Medulla oblongata (tissue), 1 donor: ENCODE measurements around the gene ADM5.
A peak's percentile ranks its signal among the peaks of the same experiment; 100 is the strongest.
"Not testable (repeated sequence)": the region's sequence is repeated elsewhere in the genome, so short reads cannot be mapped to it uniquely, and the experiment has no call there.

ENCODE experiments used
- DNase-seq: peaks from one replicate; pipeline ENCODE4 v3.0.0-alpha.2; 2015; ENCODE audit errors: extremely low spot score

The ADM5 gene

DNA sequence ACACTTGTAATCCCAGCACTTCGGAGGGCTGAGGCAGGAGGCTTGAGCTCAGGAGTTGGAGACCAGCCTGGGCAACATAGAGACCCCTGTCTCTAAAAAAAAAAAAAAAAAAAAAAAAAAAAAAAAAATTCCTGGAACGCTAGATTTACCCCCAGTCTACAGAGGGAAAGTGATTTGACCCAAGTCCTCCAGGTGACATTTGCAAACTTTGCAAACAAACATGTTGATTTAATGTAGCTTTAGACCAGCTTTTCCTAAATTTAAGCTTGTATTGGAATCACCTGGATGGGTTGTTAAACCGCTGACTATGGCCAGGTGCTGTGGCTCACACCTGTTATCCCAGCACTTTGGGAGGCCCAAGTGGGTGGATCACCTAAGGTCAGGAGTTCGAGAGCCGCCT is 10.0 kb downstream of the ADM5 start:
- no peak for DNase-seq

DNA sequence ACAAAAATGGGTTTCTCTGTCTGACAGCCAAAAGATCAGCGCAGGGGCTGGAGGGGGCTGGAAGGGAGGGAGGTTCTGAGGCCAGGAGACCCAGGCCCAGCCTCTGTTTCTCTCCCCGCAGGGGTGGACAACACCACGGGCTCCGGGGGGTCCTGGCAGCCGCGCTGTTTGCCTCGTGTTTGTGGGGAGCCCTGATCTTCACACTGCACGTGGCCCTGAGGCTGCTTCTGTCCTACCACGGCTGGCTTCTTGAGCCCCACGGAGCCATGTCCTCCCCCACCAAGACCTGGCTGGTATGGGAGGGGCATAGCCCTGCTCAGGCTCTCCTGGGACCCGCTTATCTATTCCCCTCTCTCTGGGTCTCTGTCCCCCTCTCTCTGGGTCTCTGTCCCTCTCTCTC is 11.2 kb downstream of the ADM5 start:
- no peak for DNase-seq

DNA sequence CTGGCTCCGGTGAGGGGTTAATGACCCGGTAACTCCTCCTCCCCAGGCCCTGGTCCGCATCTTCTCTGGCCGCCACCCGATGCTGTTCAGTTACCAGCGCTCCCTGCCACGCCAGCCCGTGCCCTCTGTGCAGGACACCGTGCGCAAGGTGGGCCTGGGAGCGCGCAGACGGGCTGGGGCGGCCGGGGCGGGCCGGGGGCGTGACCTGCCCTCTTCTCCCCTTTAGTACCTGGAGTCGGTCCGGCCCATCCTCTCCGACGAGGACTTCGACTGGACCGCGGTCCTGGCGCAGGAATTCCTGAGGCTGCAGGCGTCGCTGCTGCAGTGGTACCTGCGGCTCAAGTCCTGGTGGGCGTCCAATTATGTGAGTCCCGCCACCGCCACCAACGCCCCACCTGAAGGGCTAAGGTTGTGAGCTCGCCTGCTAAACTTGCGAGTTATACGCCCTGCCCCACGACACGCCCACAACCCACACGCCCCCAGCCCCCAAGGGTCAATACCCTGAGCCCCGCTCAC is 11.9 kb downstream of the ADM5 start:
- no peak for DNase-seq

DNA sequence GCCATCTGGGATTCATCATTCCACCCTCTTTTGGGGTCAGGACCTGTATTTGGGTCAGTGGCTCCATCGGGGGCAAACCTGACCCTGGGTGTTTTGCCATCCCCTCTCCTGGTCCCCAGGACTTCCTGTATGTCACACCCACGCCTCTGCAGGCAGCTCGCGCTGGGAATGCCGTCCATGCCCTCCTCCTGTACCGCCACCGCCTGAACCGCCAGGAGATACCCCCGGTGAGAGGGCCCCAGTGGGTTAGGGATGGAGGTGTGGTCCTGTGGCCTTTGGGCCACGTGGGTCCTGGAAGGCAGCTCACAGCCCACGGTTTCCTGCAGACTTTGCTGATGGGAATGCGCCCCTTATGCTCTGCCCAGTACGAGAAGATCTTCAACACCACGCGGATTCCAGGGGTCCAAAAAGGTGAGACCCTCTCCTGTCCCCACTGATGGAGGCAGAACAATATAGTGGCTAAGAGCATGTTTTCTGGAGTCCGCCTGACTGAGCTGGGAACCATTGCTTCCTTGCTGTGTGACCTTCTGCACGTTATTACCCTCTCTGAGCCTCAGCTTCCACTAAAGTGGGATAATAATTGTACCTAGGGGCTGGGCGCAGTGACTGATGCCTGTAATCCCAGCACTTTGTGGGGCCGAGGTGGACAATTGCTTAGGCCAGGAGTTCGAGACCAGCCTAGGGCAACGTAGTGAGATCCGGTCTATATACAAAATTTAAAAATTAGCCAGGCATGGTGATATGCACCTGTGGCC is 15.7 kb downstream of the ADM5 start:
- DNase-seq = no peak

DNA sequence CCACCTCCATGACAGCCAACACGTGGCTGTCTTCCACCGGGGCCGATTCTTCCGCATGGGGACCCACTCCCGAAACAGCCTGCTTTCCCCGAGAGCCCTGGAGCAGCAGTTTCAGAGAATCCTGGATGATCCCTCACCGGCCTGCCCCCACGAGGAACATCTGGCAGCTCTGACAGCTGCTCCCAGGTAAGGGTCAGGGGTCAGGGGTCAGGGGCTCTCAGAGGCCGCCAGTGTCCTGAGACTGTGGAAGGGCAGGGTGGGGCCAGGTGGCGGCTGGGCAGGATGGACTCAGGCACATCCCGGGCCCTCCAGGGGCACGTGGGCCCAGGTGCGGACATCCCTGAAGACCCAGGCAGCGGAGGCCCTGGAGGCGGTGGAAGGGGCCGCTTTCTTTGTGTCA is 16.5 kb downstream of the ADM5 start:
- no peak for DNase-seq

DNA sequence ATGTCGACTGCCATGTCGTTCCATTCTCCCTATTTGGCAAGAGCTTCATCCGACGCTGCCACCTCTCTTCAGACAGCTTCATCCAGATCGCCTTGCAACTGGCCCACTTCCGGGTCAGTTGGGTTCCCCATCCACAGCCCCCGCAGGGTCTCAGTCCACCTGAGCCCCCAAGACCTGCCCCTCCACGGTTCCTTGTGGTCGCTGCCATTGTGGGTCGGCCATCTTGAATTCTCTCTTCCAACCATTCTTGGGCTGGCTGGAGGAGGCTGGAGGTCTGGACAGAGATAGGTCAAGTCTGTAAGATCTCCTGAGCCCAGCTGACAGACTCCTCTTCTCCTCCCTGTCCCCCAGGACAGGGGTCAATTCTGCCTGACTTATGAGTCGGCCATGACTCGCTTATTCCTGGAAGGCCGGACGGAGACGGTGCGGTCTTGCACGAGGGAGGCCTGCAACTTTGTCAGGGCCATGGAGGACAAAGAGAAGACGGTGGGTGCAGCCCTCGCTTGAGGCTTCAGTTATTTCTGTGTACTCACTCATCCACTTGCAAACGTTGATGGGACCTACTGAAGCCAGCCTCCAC is 21.1 kb downstream of the ADM5 start:
- no peak for DNase-seq

DNA sequence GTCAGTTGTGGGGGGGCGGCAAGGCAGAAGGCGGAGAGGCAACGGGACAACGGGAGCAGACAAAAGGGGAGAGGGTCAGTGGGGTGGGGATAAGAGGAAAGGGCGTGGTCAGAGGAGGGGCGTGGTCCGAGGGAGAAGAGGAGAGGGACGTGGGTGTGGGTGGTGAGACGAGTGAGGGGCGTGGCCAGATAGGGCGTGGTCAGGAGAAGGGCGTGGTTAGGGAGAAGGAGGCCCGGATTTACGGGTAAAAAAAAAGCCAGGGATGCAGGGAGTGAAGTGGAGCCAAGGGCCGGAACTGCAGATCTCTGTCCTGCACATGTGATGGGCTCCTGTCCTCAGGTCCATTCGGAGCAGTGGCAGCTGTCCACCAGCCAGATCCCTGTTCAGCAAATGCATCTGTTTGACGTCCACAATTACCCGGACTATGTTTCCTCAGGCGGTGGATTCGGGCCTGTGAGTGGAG is 23.0 kb downstream of the ADM5 start:
- no peak for DNase-seq

DNA sequence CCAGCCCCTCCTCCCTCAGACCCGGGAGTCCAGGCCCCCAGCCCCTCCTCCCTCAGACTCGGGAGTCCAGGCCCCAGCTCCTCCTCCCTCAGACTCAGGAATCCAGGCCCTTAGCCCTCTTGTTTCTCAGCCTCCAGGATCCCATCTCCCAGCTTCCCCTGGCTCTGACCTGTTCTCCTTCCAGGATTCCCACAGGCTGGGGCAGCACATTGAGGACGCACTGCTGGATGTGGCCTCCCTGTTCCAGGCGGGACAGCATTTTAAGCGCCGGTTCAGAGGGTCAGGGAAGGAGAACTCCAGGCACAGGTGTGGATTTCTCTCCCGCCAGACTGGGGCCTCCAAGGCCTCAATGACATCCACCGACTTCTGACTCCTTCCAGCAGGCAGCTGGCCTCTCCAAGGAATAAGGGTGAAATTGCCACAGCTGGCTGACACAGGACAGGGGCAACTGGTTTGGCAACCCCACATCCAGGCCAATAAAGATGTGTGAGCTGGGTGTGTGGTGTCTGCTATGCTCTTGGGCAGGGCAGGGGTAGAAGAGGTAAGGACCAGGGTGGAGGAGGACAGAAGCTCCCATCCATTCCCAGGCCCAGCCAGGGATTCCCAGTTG is 23.9 kb downstream of the ADM5 start:
- DNase-seq = no peak

DNA sequence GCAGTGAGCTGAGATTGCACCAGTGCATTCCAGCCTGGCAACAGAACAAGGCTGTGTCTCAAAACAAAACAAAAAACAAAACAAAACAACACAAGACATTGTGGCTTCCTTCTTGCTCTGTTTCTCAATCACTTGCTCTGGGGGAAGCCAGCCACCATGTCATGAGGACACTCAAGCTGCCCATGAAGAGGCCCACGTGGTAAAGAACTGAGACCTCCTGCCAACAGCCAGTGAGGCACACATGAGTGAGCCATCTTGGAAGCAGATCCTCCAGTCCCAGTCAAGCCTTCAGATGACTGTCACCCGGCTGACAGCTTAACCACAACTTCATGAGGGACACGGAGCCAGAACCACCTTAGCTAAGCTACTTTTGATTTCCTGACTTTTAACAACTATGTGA is 26.8 kb downstream of the ADM5 start:
- DNase-seq = no peak

DNA sequence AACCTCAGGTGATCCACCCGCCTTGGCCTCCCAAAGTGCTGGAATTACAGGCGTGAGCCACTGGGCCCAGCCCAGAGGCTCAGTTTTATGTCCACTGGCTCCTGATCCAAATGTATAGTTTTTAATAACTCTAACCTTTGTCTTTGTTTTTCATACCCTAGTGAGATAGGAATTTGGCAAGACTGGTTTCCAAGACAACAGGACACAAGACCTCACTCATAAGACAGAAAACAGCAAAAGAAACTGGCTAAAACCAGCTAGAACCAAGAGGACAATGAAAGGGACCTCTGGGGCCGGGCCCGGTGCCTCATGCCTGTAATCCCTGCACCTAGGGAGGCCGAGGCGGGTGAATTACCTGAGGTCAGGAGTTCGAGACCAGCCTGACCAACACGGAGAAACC is 29.1 kb downstream of the ADM5 start:
- peak; percentile 4 for DNase-seq

DNA sequence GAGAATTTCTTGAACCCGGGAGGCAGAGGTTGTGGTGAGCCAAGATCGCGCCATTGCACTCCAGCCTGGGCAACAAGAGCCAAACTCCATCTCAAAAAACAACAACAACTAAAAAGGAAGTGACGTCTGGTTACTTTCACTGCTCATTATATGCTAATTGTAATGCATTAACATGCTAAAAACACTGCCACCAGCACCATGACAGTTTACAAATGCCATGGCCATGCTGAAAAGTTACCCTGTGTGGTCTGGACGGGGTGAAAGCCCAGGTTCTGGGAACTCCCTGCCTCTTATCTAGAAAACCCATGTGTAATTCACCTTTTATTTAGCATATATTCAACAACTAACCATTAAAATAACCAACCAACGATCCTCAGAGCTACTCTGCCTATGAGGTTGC is 29.6 kb downstream of the ADM5 start:
- DNase-seq = no peak

DNA sequence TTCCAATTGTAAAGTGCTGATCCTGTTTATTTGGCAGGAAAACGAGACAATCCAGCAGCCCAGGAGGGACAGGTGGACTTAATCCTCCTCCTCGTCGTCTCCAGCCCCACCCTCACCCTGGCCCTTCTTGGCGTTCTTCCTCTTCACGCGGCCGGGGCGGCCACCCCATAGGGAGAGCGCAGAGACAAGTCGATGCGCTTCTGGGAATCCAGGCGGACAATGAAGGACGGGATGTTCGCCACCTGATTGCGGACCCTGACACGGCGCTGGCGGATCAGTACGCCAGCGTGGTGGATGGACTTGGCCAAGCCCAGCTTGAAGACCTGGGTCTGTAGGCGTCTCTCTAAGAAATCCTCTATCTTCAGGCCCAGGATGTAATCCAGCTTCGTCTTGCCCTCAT is 30.0 kb downstream of the ADM5 start:
- not testable (repeated sequence) for DNase-seq

DNA sequence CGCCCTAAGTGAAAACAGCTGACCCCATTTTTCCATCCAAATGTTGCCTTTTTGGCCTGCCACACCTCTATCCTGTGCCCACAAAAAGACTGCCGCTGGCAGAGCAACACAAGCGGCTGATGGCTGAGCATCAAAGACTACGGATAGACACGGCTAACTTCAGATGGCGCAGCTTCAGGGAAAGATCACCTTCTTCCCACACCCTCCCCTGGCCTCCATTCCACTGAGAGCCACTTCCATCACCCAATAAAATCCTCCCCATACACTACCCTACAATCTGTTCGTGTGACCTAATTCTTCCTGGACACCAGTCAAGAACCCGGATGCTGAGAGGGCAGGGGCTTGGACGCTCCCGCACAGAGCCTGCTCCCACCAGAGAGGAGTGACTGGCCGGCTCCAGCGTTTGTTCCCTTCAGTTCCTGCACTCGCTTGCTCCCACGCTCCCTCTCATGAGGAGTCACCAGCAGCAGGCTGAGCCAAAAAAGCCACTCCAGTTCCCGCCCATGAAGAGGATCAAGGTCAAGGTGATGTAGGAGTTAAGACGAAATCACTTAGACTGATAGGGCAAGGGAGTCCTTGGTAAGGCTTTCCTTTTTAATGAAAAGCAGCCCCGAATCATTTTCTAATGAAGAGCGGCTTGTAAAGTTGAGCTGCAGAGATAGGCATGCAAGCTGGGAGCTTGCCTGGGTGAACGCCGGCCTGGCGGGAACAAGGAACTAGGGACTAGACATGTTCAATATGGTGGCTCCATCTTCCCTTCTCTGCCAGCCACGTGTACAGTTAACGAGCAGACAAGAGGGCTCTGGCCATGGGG is 38.0 kb downstream of the ADM5 start:
- no peak for DNase-seq

DNA sequence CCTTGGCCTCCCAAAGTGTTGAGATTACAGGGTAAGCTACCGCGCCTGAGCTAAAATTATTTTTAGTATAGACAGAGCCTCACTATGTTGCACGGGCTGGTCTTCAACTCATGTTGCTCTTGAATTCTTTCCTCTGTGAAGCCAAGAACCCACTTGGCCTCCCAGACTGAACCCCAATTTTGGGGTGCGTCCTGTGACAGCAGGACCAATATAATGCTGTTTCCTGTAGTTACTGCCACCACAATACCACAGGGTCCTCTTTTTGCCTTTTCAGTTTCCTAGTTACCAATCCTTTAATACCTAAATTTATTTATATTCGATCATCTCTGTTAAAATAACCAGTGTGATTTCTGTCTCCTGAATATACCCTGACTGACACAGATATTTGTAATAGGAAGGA is 40.8 kb downstream of the ADM5 start:
- DNase-seq = no peak

DNA sequence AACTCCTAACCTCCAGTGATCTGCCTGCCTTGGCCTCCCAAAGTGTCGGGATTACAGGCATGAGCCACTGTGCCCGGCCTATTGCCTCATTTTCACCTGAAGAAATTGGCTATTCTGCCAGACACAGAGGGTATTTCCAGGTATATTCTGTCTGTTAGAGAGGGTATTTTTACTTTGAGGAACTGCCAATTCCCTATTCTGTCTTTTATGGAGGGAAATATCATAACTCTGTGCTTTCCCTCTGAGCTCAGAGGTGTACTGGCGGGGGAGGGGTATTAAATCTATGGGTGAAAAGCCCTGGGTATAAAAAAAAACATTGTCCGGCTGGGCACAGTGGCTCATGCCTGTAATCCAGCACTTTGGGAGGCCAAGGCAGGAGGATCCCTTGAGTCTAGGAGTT is 48.9 kb downstream of the ADM5 start:
- DNase-seq = no peak

DNA sequence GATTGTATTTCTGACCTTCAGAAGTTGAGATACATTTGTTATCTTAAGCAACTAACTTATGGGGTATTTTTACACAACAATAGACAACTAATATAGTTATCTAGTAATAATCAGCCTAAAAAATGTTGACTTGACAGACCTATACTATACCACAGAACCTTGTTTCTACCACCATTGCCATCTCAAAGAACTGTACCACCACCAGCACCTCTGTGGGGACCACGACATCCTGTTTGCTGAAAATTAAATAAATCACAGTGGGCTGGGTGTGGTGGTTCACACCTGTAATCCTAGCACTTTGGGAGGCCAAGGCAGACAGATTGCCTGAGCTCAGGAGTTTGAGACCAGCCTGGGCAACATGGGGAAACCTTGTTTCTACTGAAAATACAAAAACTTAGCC is 49.7 kb downstream of the ADM5 start:
- DNase-seq = no peak

DNA sequence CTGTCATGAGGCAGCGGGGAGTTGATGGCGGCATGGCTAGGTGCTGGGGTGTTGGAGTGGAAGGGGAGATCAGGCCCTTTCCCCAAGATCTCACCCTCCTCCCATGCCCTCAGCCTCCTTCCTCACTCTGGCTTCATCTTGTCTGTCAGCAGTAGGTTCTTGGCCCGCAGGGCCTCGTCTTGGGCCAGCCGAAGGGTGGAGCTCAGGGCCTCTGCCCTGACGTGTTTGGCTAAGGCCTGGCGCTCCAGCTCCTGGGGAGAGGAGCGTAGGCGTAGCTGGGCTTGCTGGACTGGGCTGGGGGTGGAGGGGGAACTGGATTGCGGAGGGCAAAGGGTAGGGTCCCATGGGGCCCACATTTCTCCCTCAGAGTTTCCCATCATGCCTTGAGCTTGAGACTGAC is 50.5 kb downstream of the ADM5 start:
- DNase-seq = no peak
